K562 (cell line): ENCODE data around the gene CLIP1. TPM values are rescaled to one million over a fixed set of nuclear protein-coding genes. Genes with fewer than 3 reads are reported as not detected.

Experiments
- CGGBP1 ChIP-seq: fragments of 250-450 bp; sonication (Bioruptor Pico); IDR thresholded peaks from 2 replicates; pipeline ENCODE4 v1.9.0; 2021; ENCODE audit warnings: mild to moderate bottlenecking
- CREB1 ChIP-seq, 2 experiments: sonication (generic) in 1 of 2; formaldehyde crosslinking in 1 of 2; IDR thresholded peaks; 2 replicates each; pipeline versions ENCODE4 v1.6.1 to v1.8.0; 2012 to 2022; ENCODE audit warnings: inconsistent platforms in 1 of 2, mild to moderate bottlenecking in 1 of 2, missing genetic modification reagents in 1 of 2, moderate library complexity in 1 of 2
- CREB3 ChIP-seq: fragments of 450-650 bp; conservative IDR thresholded peaks from 2 replicates; pipeline ENCODE4 v1.6.1; 2016; ENCODE audit warnings: missing genetic modification characterization, low read depth, mild to moderate bottlenecking, missing compliant biosample characterization, moderate library complexity
- CXXC5 ChIP-seq: fragments of 250-450 bp; sonication (Bioruptor Pico); IDR thresholded peaks from 2 replicates; pipeline ENCODE4 v1.8.0; 2022; ENCODE audit warnings: inconsistent platforms, mild to moderate bottlenecking, moderate library complexity
- DDX20 ChIP-seq: fragments of 450-650 bp; IDR thresholded peaks from 2 replicates; pipeline ENCODE4 v1.6.1; 2016; ENCODE audit warnings: missing genetic modification characterization, low read depth, mild to moderate bottlenecking, missing compliant biosample characterization, moderate library complexity
- E2F3 ChIP-seq: fragments of 250-450 bp; sonication (Bioruptor Pico); IDR thresholded peaks from 2 replicates; pipeline ENCODE4 v1.4.0; 2020; ENCODE audit warnings: mild to moderate bottlenecking
- MBD1 ChIP-seq: fragments of 250-450 bp; sonication (Bioruptor Pico); IDR thresholded peaks from 2 replicates; pipeline ENCODE4 v1.8.0; 2022; ENCODE audit warnings: inconsistent platforms
- NFRKB ChIP-seq: fragments of 450-650 bp; IDR thresholded peaks from 2 replicates; pipeline ENCODE4 v1.6.1; 2016; ENCODE audit warnings: low read depth
- NR1H2 ChIP-seq: sonication (generic); formaldehyde crosslinking; IDR thresholded peaks from 2 replicates; pipeline ENCODE4 v1.4.0; 2020; ENCODE audit warnings: mild to moderate bottlenecking, missing genetic modification reagents
- PRPF4 ChIP-seq: fragments of 200-400 bp; formaldehyde crosslinking; IDR thresholded peaks from one replicate; pipeline ENCODE4 v1.6.1; 2017; ENCODE audit warnings: low read length, low read depth, mild to moderate bottlenecking; ENCODE audit not compliant: insufficient read depth, poor library complexity, severe bottlenecking
- RFX7 ChIP-seq: fragments of 250-450 bp; sonication (Bioruptor Pico); IDR thresholded peaks from 2 replicates; pipeline ENCODE4 v1.5.1; 2021; ENCODE audit warnings: mild to moderate bottlenecking
- RUNX1 ChIP-seq: sonication (generic); IDR thresholded peaks from 2 replicates; pipeline ENCODE4 v1.6.1; 2016; ENCODE audit warnings: antibody characterized with exemption, low read depth
- SREBF1 ChIP-seq: fragments of 150-350 bp; IDR thresholded peaks from 2 replicates; pipeline ENCODE4 v1.6.1; 2014; ENCODE audit warnings: antibody characterized with exemption, low read depth, low read length, borderline replicate concordance
- SRSF7 ChIP-seq: fragments of 200-400 bp; formaldehyde crosslinking; optimal IDR thresholded peaks from 2 replicates; pipeline ENCODE3; 2017; ENCODE audit warnings: mild to moderate bottlenecking, low read depth, low read length
- TRIM28 ChIP-seq: fragments of 450-650 bp; IDR thresholded peaks from 2 replicates; pipeline ENCODE4 v1.6.1; 2017
- XRCC5 ChIP-seq: fragments of 200-400 bp; formaldehyde crosslinking; IDR thresholded peaks from 2 replicates; pipeline ENCODE4 v1.6.1; 2017; ENCODE audit warnings: low read depth, mild to moderate bottlenecking, low read length
- ZBTB5 ChIP-seq: fragments of 450-650 bp; IDR thresholded peaks from 2 replicates; pipeline ENCODE4 v1.6.1; 2017; ENCODE audit warnings: antibody characterized with exemption
- polyA plus RNA-seq, 8 experiments: library from polyadenylated mRNA; depleted of rRNA in 4 of 8; stranded (reverse) in 5 of 8; unstranded in 3 of 8; fragments of >200 nt; fragmentation: Nextera tagmentation in 2 of 8; fragmentation: Illumina TruSeq in 1 of 8; extraction: Ambion mirVana in 2 of 8; extraction: Trizol in 1 of 8; gene quantifications; 2 replicates each; pipeline versions ENCODE4 v1.2.1 to v1.2.3, GENCODE V29; 2011 to 2014; ENCODE audit warnings: inconsistent platforms in 1 of 8, missing spikeins in 1 of 8
- total RNA-seq, 7 experiments: library from RNA; depleted of rRNA in 6 of 7; stranded (reverse); fragments of >200 nt in 6 of 7; fragmentation: Illumina TruSeq in 2 of 7; extraction: Trizol in 2 of 7; gene quantifications; 2 replicates each; pipeline versions ENCODE4 v1.2.1 to v1.2.3, GENCODE V29; 2011 to 2021; ENCODE audit warnings: low replicate concordance in 1 of 7
- TF ChIP-seq, protein P1 (sequence below): fragments of 200-800 bp; sonication (Bioruptor generic); IDR thresholded peaks from 2 replicates; pipeline ENCODE4 v1.6.1; 2017; ENCODE audit warnings: missing genetic modification characterization, missing compliant biosample characterization
- TF ChIP-seq, protein P2 (sequence below): fragments of 250-450 bp; sonication (Bioruptor Pico); IDR thresholded peaks from 2 replicates; pipeline ENCODE4 v1.9.0; 2021; ENCODE audit warnings: mild to moderate bottlenecking, inconsistent platforms

Gene CLIP1
- total and polyA plus RNA-seq, 9 of the 15 experiments (the other 6 are each of a cell fraction or from before 2014, with no cell fraction given), result 5.8 to 33.9 (median 27.6) TPM

DNA sequence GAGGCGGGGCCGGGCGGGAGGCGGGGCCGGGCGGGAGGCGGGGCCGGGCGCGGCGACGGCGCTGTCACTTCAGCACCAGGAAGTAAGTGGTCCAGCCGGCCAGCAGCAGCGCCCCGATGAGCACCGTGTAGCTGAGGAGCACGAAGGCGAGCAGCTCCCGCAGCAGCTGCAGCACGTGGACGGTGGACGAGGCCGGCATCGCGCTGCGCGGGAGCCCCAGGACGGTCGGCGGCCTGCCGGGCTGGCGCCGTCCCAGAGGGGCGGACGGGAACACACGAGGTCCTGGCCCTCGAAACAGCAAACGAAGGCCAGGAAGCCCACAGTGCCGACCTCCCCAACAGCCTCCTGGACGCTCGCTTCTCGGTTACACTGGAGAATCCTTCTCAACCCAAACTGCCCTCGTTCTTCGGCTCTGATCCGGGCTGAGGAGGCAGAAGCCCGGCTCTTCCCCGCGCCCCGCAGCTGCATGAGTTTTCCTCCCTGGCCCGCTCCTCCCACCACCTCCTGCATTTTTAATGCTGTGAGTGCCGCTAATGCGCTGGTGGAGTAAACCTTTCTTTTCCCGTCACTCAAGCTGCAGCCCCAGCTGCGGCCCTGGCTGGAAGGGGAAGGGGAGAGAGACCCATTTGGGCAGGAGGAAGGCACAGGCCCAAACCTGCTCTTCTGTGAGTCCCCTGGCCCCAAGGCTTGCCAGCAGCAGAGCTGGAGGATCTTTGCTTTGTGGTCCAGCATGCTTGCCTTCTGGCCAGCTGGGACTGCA is 195.9 kb downstream of the CLIP1 start (continued):
- TF ChIP-seq SREBF1 (no peak), RUNX1 (no peak), NR1H2 (CRISPR knock-in tag) (peak; percentile 87; the same call in 1 of the 2 replicates), MBD1 (CRISPR knock-in tag) (no peak), CXXC5 (peak; percentile 82), NFRKB (no peak), CREB3 (tag) (no peak), CGGBP1 (no peak), SRSF7 (no peak), XRCC5 (no peak), ZBTB5 (no peak), TRIM28 (no peak), CREB1 (IDR thresholded peaks at IDR 0.05) (no peak), CREB1 (CRISPR knock-in tag; IDR thresholded peaks at IDR 0.05) (no peak), RFX7 (CRISPR knock-in tag) (no peak), DDX20 (tag) (no peak), PRPF4 (no peak), E2F3 (CRISPR knock-in tag) (peak; percentile 95)
- TF ChIP-seq, protein P1, sequence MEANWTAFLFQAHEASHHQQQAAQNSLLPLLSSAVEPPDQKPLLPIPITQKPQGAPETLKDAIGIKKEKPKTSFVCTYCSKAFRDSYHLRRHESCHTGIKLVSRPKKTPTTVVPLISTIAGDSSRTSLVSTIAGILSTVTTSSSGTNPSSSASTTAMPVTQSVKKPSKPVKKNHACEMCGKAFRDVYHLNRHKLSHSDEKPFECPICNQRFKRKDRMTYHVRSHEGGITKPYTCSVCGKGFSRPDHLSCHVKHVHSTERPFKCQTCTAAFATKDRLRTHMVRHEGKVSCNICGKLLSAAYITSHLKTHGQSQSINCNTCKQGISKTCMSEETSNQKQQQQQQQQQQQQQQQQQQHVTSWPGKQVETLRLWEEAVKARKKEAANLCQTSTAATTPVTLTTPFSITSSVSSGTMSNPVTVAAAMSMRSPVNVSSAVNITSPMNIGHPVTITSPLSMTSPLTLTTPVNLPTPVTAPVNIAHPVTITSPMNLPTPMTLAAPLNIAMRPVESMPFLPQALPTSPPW (CRISPR knock-in tag), result no peak
- TF ChIP-seq, protein P2, sequence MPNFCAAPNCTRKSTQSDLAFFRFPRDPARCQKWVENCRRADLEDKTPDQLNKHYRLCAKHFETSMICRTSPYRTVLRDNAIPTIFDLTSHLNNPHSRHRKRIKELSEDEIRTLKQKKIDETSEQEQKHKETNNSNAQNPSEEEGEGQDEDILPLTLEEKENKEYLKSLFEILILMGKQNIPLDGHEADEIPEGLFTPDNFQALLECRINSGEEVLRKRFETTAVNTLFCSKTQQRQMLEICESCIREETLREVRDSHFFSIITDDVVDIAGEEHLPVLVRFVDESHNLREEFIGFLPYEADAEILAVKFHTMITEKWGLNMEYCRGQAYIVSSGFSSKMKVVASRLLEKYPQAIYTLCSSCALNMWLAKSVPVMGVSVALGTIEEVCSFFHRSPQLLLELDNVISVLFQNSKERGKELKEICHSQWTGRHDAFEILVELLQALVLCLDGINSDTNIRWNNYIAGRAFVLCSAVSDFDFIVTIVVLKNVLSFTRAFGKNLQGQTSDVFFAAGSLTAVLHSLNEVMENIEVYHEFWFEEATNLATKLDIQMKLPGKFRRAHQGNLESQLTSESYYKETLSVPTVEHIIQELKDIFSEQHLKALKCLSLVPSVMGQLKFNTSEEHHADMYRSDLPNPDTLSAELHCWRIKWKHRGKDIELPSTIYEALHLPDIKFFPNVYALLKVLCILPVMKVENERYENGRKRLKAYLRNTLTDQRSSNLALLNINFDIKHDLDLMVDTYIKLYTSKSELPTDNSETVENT, result peak; percentile 64; the same call in 1 of the 2 replicates
